A549 treated with ZK216348 at 1 μM for 4 hours (cell line): ENCODE results near the gene SCYL2. TPM values are rescaled to one million over a fixed set of nuclear protein-coding genes. Genes with fewer than 3 reads are reported as not detected.

Experiments
- total RNA-seq: library from RNA; stranded (reverse); fragments of 200-300 nt; extraction: Qiagen RNA extraction; gene quantifications from 5 replicates; pipeline ENCODE4 v1.2.3, GENCODE V29; 2022; ENCODE audit warnings: low read depth

Gene SCYL2
- total RNA-seq = 11.9 to 22.9 TPM (median 18.8 TPM) in 5 replicates

GRCh38 chr12:100266835-100267602 lies at the start of gene SCYL2, which contains the start of gene DEPDC4:
TSS of gene SCYL2 (plus strand) at chr12:100267177. CDS start at chr12:100282971, 15,794 bp downstream.
TSS of gene DEPDC4 (minus strand) at chr12:100267079. CDS start at chr12:100267076, 3 bp downstream.

GRCh38 chr12:100356644-100357223 lies 89.8 kb downstream of the SCYL2 start, which contains the start of gene SLC17A8:
TSS of gene SLC17A8 (plus strand) at chr12:100357074. CDS start at chr12:100357392, 318 bp downstream.

Other genes starting within 250 kb of the SCYL2 start
- 8.1 to 12.5 TPM (median 11.4 TPM) in 5 replicates for gene BLTP3B, start 124.3 kb upstream of the SCYL2 start, total RNA-seq
- 11.4 to 29.3 TPM (median 23.7 TPM) in 5 replicates for gene ACTR6, start 66.4 kb upstream of the SCYL2 start, total RNA-seq
- gene DEPDC4, start 98 bp upstream of the SCYL2 start, total RNA-seq = 0.72 to 2.1 TPM (median 1.1 TPM) in 5 replicates
- 0.06 TPM in 1 of 5 replicates, not detected in the others for gene SLC17A8, start 89.9 kb downstream of the SCYL2 start, total RNA-seq
- 0.09 TPM in 1 of 5 replicates, not detected in the others for gene NR1H4, start 206.7 kb downstream of the SCYL2 start, total RNA-seq